ENCODE data around the gene FCHO1. TPM values are rescaled to one million over a fixed set of nuclear protein-coding genes. Genes with fewer than 3 reads are reported as not detected.

Gene FCHO1
- total and polyA plus RNA-seq, 10 of the 15 experiments (the other 5 are each of a cell fraction or from before 2014, with no cell fraction given) = 0.14 to 45.8 (median 15.8) TPM

- peaks cover 14% of the 10 kb centered on the region; the same call in 1 of the 2 replicates for H3K4me1 ChIP-seq (ENCODE audit: control insufficient read depth, insufficient read depth, low read length)
- SMC1A ChIA-PET (ENCODE audit: uncharacterized antibody, unreplicated experiment) = interaction anchor here (1.0 to 1.3 kb wide), 3 partner anchors 10 to 168 kb away, joined by 4 to 5 read pairs (median 4); partner anchors contain the start of gene CCDC124
- no peak overlapping the region for H2AFZ ChIP-seq (ENCODE audit: control insufficient read depth, low read depth, low read length)
- TF ChIP-seq HCFC1 (IDR thresholded peaks at IDR 0.05; ENCODE audit: low read length) = no peak
- TF ChIP-seq ZNF24 (IDR thresholded peaks at IDR 0.05) = peak; percentile 82; the same call in 1 of the 2 replicates
- intact Hi-C loops (cut with micrococcal nuclease; ENCODE audit: unreplicated experiment) (no loop called here), in situ Hi-C loops (cut with MboI) (no loop called here)
- BruUV-seq (replicated peaks) = no TSS peak
- RAD21 ChIA-PET (ENCODE audit: unreplicated experiment) = interaction anchor here (1.5 kb wide), 1 partner anchor 50 kb away, joined by 6 read pairs; no protein-coding TSS in a partner anchor
- ATAC-seq = no peak
- H4K20me1 ChIP-seq (ENCODE audit: control insufficient read depth, insufficient read depth) = no peaks in the 10 kb centered on the region
- no peak for FAIRE-seq
- H3K9me3 ChIP-seq (replicated peaks; ENCODE audit: control insufficient read depth, insufficient read depth, low read length) = no peaks in the 10 kb centered on the region
- no peak overlapping the region for H3K4me3 ChIP-seq
- no peak overlapping the region for H3K4me2 ChIP-seq (ENCODE audit: control insufficient read depth, insufficient read depth)
- H3K27ac ChIP-seq (ENCODE audit: control insufficient read depth, insufficient read depth) = no peak overlapping the region
- CTCF ChIA-PET = interaction anchor here (1.0 to 8.0 kb wide), 2 partner anchors 36 to 61 kb away, joined by 5 to 108 read pairs; no protein-coding TSS in a partner anchor
- POLR2A ChIA-PET = interaction anchor here (0.7 kb wide), 1 partner anchor 8 kb away, joined by 3 read pairs; no protein-coding TSS in a partner anchor
- H3K79me2 ChIP-seq (ENCODE audit: control insufficient read depth, insufficient read depth, low read length) = no peaks in the 10 kb centered on the region; the same call in 1 of the 2 replicates
- H3K27me3 ChIP-seq (replicated peaks in 1 of 2; ENCODE audit: control insufficient read depth in 2 of 2, insufficient read depth in 2 of 2, low read length in 1 of 2) = no peaks in the 10 kb centered on the region
- no peak overlapping the region for H3K9ac ChIP-seq (ENCODE audit: control insufficient read depth, insufficient read depth, low read length)
- DNase-seq (ENCODE audit: low read depth, low spot score) = no peak
- H3K36me3 ChIP-seq (ENCODE audit: control insufficient read depth in 2 of 2, insufficient read depth in 2 of 2, low read length in 1 of 2) = peaks cover 6 to 16% of the 10 kb centered on the region in 2 experiments
- WGBS (ENCODE audit: insufficient coverage, insufficient replicate concordance, low lambda C conversion rate, missing lambda C conversion rate) = 93% methylated on average over 7 of the region's 7 CpGs
Observed at GRCh38 chr19:17764348-17764747, 13.1 kb downstream of the FCHO1 start.

DNA sequence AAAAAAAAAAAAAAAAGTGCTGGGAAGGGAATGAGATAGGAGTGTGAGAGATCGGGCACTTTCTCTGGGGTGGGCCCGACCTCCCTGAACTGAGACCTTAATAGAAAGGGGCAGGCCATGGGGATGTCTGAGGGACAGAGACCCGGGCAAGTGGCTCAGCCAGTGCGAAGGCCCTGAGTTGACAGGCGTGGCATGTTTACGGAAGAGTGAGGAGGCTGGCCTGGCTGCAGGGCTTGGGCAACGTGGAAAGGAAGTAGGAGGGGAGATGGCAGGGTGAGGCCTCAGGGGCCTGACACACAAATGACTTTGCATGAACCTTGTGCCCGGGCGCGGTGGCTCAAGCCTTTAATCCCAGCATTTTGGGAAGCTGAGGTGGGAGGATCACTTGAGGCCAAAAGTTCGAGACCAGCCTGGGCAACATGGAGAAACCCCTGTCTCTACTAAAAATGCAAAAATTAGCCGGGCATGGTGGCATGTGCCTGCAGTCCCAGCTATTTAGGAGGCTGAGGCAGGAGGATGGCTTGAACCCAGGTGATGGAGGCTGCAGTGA, 13.9 kb downstream of the FCHO1 start:
- ATAC-seq (no peak), FAIRE-seq (no peak), DNase-seq (ENCODE audit: low read depth, low spot score) (no peak)
- Histone ChIP-seq H3K79me2 (ENCODE audit: control insufficient read depth, insufficient read depth, low read length) (no peaks in the 10 kb centered on the region; the same call in 1 of the 2 replicates), H3K9ac (ENCODE audit: control insufficient read depth, insufficient read depth, low read length) (no peak overlapping the region), H3K27me3 (replicated peaks in 1 of 2; ENCODE audit: control insufficient read depth in 2 of 2, insufficient read depth in 2 of 2, low read length in 1 of 2) (no peaks in the 10 kb centered on the region), H3K27ac (ENCODE audit: control insufficient read depth, insufficient read depth) (no peak overlapping the region), H3K36me3 (ENCODE audit: control insufficient read depth in 2 of 2, insufficient read depth in 2 of 2, low read length in 1 of 2) (peaks cover 6 to 16% of the 10 kb centered on the region in 2 experiments), H3K4me1 (ENCODE audit: control insufficient read depth, insufficient read depth, low read length) (peaks cover 7% of the 10 kb centered on the region; the same call in 1 of the 2 replicates), H3K4me3 (no peak overlapping the region), H2AFZ (ENCODE audit: control insufficient read depth, low read depth, low read length) (no peak overlapping the region), H3K4me2 (ENCODE audit: control insufficient read depth, insufficient read depth) (no peak overlapping the region), H3K9me3 (replicated peaks; ENCODE audit: control insufficient read depth, insufficient read depth, low read length) (no peaks in the 10 kb centered on the region), H4K20me1 (ENCODE audit: control insufficient read depth, insufficient read depth) (no peaks in the 10 kb centered on the region)
- no TSS peak for BruUV-seq (replicated peaks)
- ChIA-PET SMC1A (ENCODE audit: uncharacterized antibody, unreplicated experiment) (interaction anchor here (1.0 to 4.1 kb wide), 2 partner anchors 60 to 167 kb away, joined by 4 to 39 read pairs; partner anchors contain the start of gene CCDC124), RAD21 (ENCODE audit: unreplicated experiment) (interaction anchor here (1.5 to 3.0 kb wide), 3 partner anchors 10 to 61 kb away, joined by 6 to 31 read pairs (median 21); no protein-coding TSS in a partner anchor), CTCF (interaction anchor here (1.0 to 8.0 kb wide), 4 partner anchors 10 to 62 kb away, joined by 5 to 108 read pairs (median 10); no protein-coding TSS in a partner anchor), POLR2A (no interaction called here)
- in situ Hi-C loops (cut with MboI) (no loop called here), intact Hi-C loops (cut with micrococcal nuclease; ENCODE audit: unreplicated experiment) (no loop called here)
- 36% methylated on average over 11 of the region's 12 CpGs for WGBS (ENCODE audit: insufficient coverage, insufficient replicate concordance, low lambda C conversion rate, missing lambda C conversion rate)
- TF ChIP-seq, protein P1, sequence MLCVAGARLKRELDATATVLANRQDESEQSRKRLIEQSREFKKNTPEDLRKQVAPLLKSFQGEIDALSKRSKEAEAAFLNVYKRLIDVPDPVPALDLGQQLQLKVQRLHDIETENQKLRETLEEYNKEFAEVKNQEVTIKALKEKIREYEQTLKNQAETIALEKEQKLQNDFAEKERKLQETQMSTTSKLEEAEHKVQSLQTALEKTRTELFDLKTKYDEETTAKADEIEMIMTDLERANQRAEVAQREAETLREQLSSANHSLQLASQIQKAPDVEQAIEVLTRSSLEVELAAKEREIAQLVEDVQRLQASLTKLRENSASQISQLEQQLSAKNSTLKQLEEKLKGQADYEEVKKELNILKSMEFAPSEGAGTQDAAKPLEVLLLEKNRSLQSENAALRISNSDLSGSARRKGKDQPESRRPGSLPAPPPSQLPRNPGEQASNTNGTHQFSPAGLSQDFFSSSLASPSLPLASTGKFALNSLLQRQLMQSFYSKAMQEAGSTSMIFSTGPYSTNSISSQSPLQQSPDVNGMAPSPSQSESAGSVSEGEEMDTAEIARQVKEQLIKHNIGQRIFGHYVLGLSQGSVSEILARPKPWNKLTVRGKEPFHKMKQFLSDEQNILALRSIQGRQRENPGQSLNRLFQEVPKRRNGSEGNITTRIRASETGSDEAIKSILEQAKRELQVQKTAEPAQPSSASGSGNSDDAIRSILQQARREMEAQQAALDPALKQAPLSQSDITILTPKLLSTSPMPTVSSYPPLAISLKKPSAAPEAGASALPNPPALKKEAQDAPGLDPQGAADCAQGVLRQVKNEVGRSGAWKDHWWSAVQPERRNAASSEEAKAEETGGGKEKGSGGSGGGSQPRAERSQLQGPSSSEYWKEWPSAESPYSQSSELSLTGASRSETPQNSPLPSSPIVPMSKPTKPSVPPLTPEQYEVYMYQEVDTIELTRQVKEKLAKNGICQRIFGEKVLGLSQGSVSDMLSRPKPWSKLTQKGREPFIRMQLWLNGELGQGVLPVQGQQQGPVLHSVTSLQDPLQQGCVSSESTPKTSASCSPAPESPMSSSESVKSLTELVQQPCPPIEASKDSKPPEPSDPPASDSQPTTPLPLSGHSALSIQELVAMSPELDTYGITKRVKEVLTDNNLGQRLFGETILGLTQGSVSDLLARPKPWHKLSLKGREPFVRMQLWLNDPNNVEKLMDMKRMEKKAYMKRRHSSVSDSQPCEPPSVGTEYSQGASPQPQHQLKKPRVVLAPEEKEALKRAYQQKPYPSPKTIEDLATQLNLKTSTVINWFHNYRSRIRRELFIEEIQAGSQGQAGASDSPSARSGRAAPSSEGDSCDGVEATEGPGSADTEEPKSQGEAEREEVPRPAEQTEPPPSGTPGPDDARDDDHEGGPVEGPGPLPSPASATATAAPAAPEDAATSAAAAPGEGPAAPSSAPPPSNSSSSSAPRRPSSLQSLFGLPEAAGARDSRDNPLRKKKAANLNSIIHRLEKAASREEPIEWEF (IDR thresholded peaks at IDR 0.05; ENCODE audit: insufficient replicate concordance, low read depth, low read length) = no peak
- TF ChIP-seq ESRRA (IDR thresholded peaks at IDR 0.05; ENCODE audit: low read length) (no peak), NFXL1 (IDR thresholded peaks at IDR 0.05; ENCODE audit: borderline replicate concordance) (no peak)
- TF ChIP-seq, protein P2, sequence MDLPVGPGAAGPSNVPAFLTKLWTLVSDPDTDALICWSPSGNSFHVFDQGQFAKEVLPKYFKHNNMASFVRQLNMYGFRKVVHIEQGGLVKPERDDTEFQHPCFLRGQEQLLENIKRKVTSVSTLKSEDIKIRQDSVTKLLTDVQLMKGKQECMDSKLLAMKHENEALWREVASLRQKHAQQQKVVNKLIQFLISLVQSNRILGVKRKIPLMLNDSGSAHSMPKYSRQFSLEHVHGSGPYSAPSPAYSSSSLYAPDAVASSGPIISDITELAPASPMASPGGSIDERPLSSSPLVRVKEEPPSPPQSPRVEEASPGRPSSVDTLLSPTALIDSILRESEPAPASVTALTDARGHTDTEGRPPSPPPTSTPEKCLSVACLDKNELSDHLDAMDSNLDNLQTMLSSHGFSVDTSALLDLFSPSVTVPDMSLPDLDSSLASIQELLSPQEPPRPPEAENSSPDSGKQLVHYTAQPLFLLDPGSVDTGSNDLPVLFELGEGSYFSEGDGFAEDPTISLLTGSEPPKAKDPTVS (IDR thresholded peaks at IDR 0.05; ENCODE audit: low read depth, low read length) = no peak
- TF ChIP-seq, protein P3, sequence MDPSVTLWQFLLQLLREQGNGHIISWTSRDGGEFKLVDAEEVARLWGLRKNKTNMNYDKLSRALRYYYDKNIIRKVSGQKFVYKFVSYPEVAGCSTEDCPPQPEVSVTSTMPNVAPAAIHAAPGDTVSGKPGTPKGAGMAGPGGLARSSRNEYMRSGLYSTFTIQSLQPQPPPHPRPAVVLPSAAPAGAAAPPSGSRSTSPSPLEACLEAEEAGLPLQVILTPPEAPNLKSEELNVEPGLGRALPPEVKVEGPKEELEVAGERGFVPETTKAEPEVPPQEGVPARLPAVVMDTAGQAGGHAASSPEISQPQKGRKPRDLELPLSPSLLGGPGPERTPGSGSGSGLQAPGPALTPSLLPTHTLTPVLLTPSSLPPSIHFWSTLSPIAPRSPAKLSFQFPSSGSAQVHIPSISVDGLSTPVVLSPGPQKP (IDR thresholded peaks at IDR 0.05; ENCODE audit: low read depth, low read length) = no peak

Measured in GM12878 (cell line).